NCI-H1105 treated with DMSO at 0.1 percent for 48 hours (cell line): ENCODE data around the gene VMP1.
"Not testable (repeated sequence)": the region's sequence is repeated elsewhere in the genome, so short reads cannot be mapped to it uniquely, and the experiment has no call there.

Source experiments
- DNase-seq: peaks from one replicate; lab custom pipeline; 2025; lab: John Stamatoyannopoulos, UW

VMP1 gene

GRCh38 chr17:59841091-59841881 is 133.8 kb downstream of the VMP1 start:
- DNase-seq: not testable (repeated sequence)

GRCh38 chr17:59841882-59842263 is 134.4 kb downstream of the VMP1 start:
- DNase-seq: not testable (repeated sequence)

GRCh38 chr17:59842901-59843652 is 135.6 kb downstream of the VMP1 start:
- no peak for DNase-seq

- DNase-seq: no peak
Observed at GRCh38 chr17:59844884-59845594, 137.6 kb downstream of the VMP1 start.

GRCh38 chr17:59845595-59846393 is 138.3 kb downstream of the VMP1 start:
- peak; percentile 28 for DNase-seq

- no peak for DNase-seq
Observed at GRCh38 chr17:59846394-59847165, 139.1 kb downstream of the VMP1 start.

DNA sequence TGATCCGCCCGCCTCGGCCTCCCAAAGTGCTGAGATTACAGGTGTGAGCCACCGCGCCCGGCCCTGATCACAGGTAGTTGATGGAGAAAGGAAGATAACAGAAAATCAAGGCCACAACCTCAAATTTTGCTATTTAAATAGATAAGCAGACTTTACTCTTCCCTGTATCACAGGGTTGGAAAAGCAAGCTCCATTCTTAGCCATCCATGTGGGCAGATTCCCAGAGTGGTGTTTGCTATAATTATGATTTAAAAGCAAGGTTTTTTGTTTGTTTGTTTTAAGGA is 140.9 kb downstream of the VMP1 start:
- DNase-seq: no peak

DNA sequence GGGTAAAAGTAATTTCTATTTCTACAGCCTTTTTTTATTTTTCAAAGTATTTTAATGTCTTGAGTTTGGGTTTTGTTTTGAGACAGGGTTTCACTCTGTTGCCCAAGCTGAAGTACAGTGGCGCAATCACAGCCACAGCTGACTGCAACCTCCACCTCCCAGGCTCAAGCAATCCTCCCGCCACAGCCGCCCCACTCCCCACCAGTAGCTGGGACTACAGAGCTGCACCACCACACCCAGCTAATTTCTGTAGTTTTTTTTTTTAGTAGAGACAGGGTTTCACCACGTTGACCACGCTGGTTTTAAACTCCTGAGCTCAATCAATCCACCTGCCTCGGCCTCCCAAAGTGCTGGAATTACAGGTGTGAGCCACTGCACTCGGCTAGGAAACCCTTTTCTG is 141.3 kb downstream of the VMP1 start:
- no peak for DNase-seq

GRCh38 chr17:59850311-59850710 is 142.9 kb downstream of the VMP1 start:
- DNase-seq: not testable (repeated sequence)

GRCh38 chr17:59851439-59852375 is 144.3 kb downstream of the VMP1 start:
- DNase-seq: no peak

GRCh38 chr17:59852847-59853167 is 145.4 kb downstream of the VMP1 start:
- not testable (repeated sequence) for DNase-seq

DNA sequence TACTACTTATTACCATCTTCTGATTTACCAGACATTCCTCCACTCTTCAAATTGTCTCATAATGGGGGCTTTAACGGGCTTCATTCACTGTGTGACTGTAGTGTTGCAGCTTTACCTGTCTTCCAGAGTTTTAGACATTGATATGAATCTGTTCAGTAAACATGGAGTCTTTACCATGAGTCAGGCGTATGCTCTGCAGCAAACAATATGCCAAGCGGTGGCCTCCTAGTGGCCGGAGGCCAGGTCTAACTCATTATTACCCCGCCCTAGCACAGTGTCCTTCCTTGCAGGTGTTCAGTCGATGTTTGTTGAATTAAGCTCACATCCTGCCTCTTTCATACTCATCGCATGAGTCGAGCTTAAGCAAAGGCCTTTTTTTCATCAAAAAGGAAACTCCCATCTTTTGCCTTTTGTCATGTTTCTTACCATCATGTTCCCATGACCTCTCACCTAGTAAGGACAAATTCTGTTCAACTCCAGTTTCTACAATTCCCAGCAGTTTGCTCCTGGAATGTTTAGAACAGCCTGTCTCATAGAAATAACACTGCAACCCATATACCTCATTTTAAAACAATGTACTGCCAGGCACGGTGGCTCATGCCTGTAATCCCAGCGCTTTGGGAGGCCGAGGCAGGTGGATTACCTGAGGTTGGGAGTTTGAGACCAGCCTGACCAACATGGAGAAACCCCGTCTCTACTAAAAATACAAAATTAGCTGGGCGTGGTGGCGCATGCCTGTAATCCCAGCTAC is 145.9 kb downstream of the VMP1 start:
- DNase-seq: no peak

- DNase-seq: not testable (repeated sequence)
Observed at GRCh38 chr17:59853919-59854729, 146.7 kb downstream of the VMP1 start.

- DNase-seq: no peak
Observed at GRCh38 chr17:59856859-59857794, 149.7 kb downstream of the VMP1 start.

DNA sequence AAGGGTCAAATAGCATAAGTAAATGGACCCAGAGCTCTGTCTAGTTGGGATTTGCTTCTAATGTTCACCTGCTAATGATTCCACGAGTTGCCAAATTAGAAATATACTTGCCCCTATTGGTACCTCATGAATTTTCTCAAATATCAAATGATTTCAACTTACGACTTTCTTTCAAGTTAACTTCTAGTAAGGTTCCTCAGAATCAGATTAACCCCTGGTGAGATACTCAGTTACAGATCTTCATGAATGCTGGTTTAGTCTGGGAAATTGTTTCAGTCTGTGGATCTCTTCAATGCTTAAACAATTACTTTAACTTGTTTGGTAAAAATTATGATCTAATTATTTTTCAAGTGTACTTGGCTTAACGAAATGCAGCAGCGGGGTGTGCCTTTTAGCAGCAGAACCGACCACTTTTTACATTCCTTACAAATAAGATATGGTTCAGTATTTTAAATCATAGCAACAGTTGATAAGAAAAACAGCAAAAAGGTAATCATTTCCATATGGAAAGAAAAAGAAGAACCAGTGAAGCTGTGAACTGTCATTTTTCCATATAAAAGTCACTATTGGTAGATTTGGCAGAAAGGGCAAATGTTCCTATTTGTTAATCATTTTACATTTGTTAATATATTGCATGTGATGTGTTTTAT is 150.8 kb downstream of the VMP1 start:
- DNase-seq: no peak

GRCh38 chr17:59858932-59859331 is 151.5 kb downstream of the VMP1 start:
- DNase-seq: no peak

DNA sequence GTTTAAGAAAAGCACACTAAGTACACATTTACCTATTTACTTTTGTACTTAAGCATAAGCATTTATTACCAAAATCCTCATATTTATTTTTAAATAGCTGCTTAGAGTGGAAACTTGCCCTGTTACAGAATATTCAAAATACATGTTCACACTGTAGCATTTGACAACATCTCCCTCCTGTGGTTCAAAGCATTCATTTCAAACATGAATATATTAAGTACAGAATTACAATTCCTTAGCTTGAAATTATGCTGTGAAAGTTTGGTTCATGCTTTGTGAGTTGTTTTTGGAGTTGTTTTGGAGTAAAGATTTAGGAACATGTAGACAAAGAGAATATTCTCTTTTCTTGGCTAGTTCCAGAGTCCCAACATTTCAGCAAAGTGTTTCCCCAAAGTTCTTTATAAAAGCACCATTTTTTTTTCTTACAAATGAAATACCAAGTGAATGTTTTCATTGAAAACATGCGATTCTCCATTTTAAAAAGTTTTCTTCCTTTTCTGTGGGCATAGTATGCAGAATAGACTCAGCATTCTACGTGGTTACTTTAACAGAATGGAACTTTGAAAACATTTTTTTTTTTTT is 152.1 kb downstream of the VMP1 start:
- no peak for DNase-seq
